Astrocyte (in vitro differentiated cells and primary cell): Measurements from ENCODE around the gene OR5D18. TPM values are rescaled to one million over a fixed set of nuclear protein-coding genes. Genes with fewer than 3 reads are reported as not detected.
"Not testable (repeated sequence)": the region's sequence is repeated elsewhere in the genome, so short reads cannot be mapped to it uniquely, and the experiment has no call there.

Experiments
- DNase-seq: peaks from one replicate; pipeline ENCODE4 v3.0.0-alpha.2; 2010; ENCODE audit warnings: low read depth
- FAIRE-seq: peaks from 2 replicates; lab custom pipeline; 2011; peaks lifted over from hg19 to GRCh38; lab: Jason Lieb, UNC
- H2AFZ ChIP-seq: 2 replicates; pipeline ENCODE4 v1.6.0; 2012; ENCODE audit warnings: low read depth, low read length, inconsistent platforms
- H3K27ac ChIP-seq: 2 replicates; pipeline ENCODE4 v1.5.1; 2011; ENCODE audit warnings: low read depth, low read length, inconsistent platforms
- H3K27me3 ChIP-seq: 2 replicates; pipeline ENCODE4 v1.6.0; 2011; ENCODE audit warnings: low read length, inconsistent platforms; ENCODE audit not compliant: insufficient read depth
- H3K36me3 ChIP-seq: 2 replicates; pipeline ENCODE4 v1.5.1; 2011; ENCODE audit warnings: low read length, inconsistent platforms; ENCODE audit not compliant: insufficient read depth
- H3K4me1 ChIP-seq: 2 replicates; pipeline ENCODE4 v1.5.1; 2011; ENCODE audit warnings: low read length, inconsistent platforms; ENCODE audit not compliant: insufficient read depth
- H3K4me2 ChIP-seq: 2 replicates; pipeline ENCODE4 v1.6.0; 2012; ENCODE audit warnings: low read length, inconsistent platforms
- H3K4me3 ChIP-seq: 2 replicates; pipeline ENCODE4 v1.5.1; 2011; ENCODE audit warnings: low read depth, mild to moderate bottlenecking, low read length, inconsistent platforms; ENCODE audit not compliant: insufficient read depth
- H3K79me2 ChIP-seq: 2 replicates; pipeline ENCODE4 v1.6.0; 2012; ENCODE audit warnings: mild to moderate bottlenecking, low read length, inconsistent platforms; ENCODE audit not compliant: insufficient read depth
- H3K9ac ChIP-seq: 2 replicates; pipeline ENCODE4 v1.6.0; 2012; ENCODE audit warnings: mild to moderate bottlenecking, low read length, inconsistent platforms
- H3K9me3 ChIP-seq: 2 replicates; pipeline ENCODE4 v1.5.1; 2012; ENCODE audit warnings: low read depth, mild to moderate bottlenecking, low read length, inconsistent platforms; ENCODE audit not compliant: insufficient read depth
- H4K20me1 ChIP-seq: 2 replicates; pipeline ENCODE4 v1.6.0; 2012; ENCODE audit warnings: low read length, inconsistent platforms; ENCODE audit not compliant: insufficient read depth
- H3K27ac Mint-ChIP-seq: one replicate; pipeline ENCODE4 v1.8.0; 2021; ENCODE audit warnings: mild to moderate bottlenecking, mixed read lengths; ENCODE audit not compliant: unreplicated experiment
- H3K27me3 Mint-ChIP-seq: one replicate; pipeline ENCODE4 v1.8.0; 2021; ENCODE audit warnings: low read depth, mixed read lengths; ENCODE audit not compliant: unreplicated experiment
- H3K36me3 Mint-ChIP-seq: one replicate; pipeline ENCODE4 v1.8.0; 2021; ENCODE audit warnings: low read depth, mixed read lengths; ENCODE audit not compliant: unreplicated experiment
- H3K4me1 Mint-ChIP-seq: one replicate; pipeline ENCODE4 v1.8.0; 2021; ENCODE audit warnings: low read depth, mixed read lengths; ENCODE audit not compliant: unreplicated experiment
- H3K4me3 Mint-ChIP-seq: one replicate; pipeline ENCODE4 v1.8.0; 2021; ENCODE audit warnings: mild to moderate bottlenecking, moderate library complexity, mixed read lengths; ENCODE audit not compliant: unreplicated experiment
- H3K9me3 Mint-ChIP-seq: one replicate; pipeline ENCODE4 v1.8.0; 2021; ENCODE audit warnings: mild to moderate bottlenecking, mixed read lengths; ENCODE audit not compliant: unreplicated experiment
- EZH2 ChIP-seq: IDR thresholded peaks from 2 replicates; pipeline ENCODE4 v1.6.1; 2012; ENCODE audit warnings: mild to moderate bottlenecking, low read length, inconsistent platforms; ENCODE audit not compliant: insufficient read depth
- total RNA-seq: library from RNA; stranded (reverse); gene quantifications from 2 replicates; pipeline ENCODE4 v1.2.1, GENCODE V29; 2021
- TF ChIP-seq, protein P1 (sequence below): IDR thresholded peaks from 2 replicates; pipeline ENCODE4 v1.5.1; 2011; ENCODE audit warnings: low read depth, mild to moderate bottlenecking, inconsistent platforms, low read length, moderate library complexity; ENCODE audit not compliant: insufficient read depth

The OR5D18 gene
- total RNA-seq, 1 donor from 2014 or later: not detected

DNA sequence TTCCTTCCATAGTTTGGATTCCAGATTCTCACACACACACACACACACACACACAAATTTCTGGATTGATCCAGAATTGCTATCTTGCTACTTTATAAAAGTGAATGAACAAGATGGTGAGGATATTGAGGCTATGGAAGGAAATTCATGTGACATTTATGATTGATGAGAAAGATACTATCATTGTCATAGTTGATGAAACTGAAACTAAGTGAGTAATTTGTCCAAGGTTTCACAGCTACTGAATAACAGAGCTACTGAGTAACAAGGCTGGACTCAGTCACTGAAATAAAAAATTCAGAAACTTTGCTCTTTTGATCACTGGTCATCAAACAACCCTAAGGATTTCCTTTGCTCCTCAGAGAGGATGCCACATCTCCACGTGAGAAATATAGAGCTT is 35.3 kb downstream of the OR5D18 start:
- FAIRE-seq: no peak
- Mint-ChIP-seq H3K4me3 (no peak overlapping the region), H3K36me3 (no peaks in the 10 kb centered on the region), H3K27ac (no peak overlapping the region), H3K27me3 (no peaks in the 10 kb centered on the region), H3K9me3 (no peaks in the 10 kb centered on the region), H3K4me1 (no peaks in the 10 kb centered on the region)
- Histone ChIP-seq H3K36me3 (no peaks in the 10 kb centered on the region), H3K27me3 (no peaks in the 10 kb centered on the region), H3K4me2 (no peak overlapping the region), H3K4me3 (no peak overlapping the region), H3K9ac (no peak overlapping the region), H3K27ac (no peak overlapping the region), H3K9me3 (no peaks in the 10 kb centered on the region), H3K79me2 (no peaks in the 10 kb centered on the region), H4K20me1 (no peaks in the 10 kb centered on the region), H3K4me1 (no peaks in the 10 kb centered on the region), H2AFZ (no peak overlapping the region)
- DNase-seq: no peak
- no peak for TF ChIP-seq EZH2
- TF ChIP-seq, protein P1, sequence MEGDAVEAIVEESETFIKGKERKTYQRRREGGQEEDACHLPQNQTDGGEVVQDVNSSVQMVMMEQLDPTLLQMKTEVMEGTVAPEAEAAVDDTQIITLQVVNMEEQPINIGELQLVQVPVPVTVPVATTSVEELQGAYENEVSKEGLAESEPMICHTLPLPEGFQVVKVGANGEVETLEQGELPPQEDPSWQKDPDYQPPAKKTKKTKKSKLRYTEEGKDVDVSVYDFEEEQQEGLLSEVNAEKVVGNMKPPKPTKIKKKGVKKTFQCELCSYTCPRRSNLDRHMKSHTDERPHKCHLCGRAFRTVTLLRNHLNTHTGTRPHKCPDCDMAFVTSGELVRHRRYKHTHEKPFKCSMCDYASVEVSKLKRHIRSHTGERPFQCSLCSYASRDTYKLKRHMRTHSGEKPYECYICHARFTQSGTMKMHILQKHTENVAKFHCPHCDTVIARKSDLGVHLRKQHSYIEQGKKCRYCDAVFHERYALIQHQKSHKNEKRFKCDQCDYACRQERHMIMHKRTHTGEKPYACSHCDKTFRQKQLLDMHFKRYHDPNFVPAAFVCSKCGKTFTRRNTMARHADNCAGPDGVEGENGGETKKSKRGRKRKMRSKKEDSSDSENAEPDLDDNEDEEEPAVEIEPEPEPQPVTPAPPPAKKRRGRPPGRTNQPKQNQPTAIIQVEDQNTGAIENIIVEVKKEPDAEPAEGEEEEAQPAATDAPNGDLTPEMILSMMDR: no peak

GRCh38 chr11:55867354-55867753 is 47.9 kb downstream of the OR5D18 start:
- DNase-seq, H3K27ac ChIP-seq, H3K9me3 ChIP-seq, H3K4me3 ChIP-seq, H2AFZ ChIP-seq, H3K4me1 ChIP-seq, H3K27ac Mint-ChIP-seq, H3K36me3 Mint-ChIP-seq, H3K9ac ChIP-seq, H4K20me1 ChIP-seq, FAIRE-seq, H3K4me1 Mint-ChIP-seq, H3K36me3 ChIP-seq, H3K27me3 ChIP-seq, H3K4me2 ChIP-seq, H3K79me2 ChIP-seq, H3K27me3 Mint-ChIP-seq, H3K4me3 Mint-ChIP-seq: not testable (repeated sequence)
- peaks cover 11% of the 10 kb centered on the region for H3K9me3 Mint-ChIP-seq

Other genes with a start within 250 kb of the OR5D18 start
- gene OR4C16, start 247.5 kb upstream of the OR5D18 start, total RNA-seq: not detected in 2 replicates
- gene OR4C11, start 212.0 kb upstream of the OR5D18 start, total RNA-seq: not detected in 2 replicates
- gene OR4P4, start 184.5 kb upstream of the OR5D18 start, total RNA-seq: not detected in 2 replicates
- not detected in 2 replicates for gene OR4S2, start 171.3 kb upstream of the OR5D18 start, total RNA-seq
- gene OR4C6, start 157.4 kb upstream of the OR5D18 start, total RNA-seq: not detected in 2 replicates
- gene OR5D13, start 46.2 kb upstream of the OR5D18 start, total RNA-seq: not detected in 2 replicates
- gene OR5D14, start 24.1 kb upstream of the OR5D18 start, total RNA-seq: not detected in 2 replicates
- not detected in 2 replicates for gene OR5L1, start 8.3 kb upstream of the OR5D18 start, total RNA-seq
- not detected in 2 replicates for gene OR5L2, start 7.6 kb downstream of the OR5D18 start, total RNA-seq
- gene OR5D16, start 19.1 kb downstream of the OR5D18 start, total RNA-seq: not detected in 2 replicates
- gene TRIM51, start 63.7 kb downstream of the OR5D18 start, total RNA-seq: not detected in 2 replicates
- not detected in 2 replicates for gene OR5W2, start 95.0 kb downstream of the OR5D18 start, total RNA-seq
- not detected in 2 replicates for gene OR5I1, start 116.8 kb downstream of the OR5D18 start, total RNA-seq
- gene OR10AG1, start 150.3 kb downstream of the OR5D18 start, total RNA-seq: not detected in 2 replicates
- gene OR5F1, start 175.0 kb downstream of the OR5D18 start, total RNA-seq: not detected in 2 replicates
- not detected in 2 replicates for gene OR5AS1, start 208.0 kb downstream of the OR5D18 start, total RNA-seq